ENCODE data around the gene TCEAL2. TPM values are rescaled to one million over a fixed set of nuclear protein-coding genes. Genes with fewer than 3 reads are reported as not detected.
A peak's percentile ranks its signal among the peaks of the same experiment; 100 is the strongest.
"Not testable (repeated sequence)": the region's sequence is repeated elsewhere in the genome, so short reads cannot be mapped to it uniquely, and the experiment has no call there.

The TCEAL2 gene
- not detected in 2 replicates for total RNA-seq (2014; rRNA removed; shearing (Covaris generic))

- DNase-seq (ENCODE audit: low spot score) = peak; percentile 81
- in situ Hi-C loops (cut with HindIII; ENCODE audit: low sequenced_read_pairs) = not testable (repeated sequence)
These were observed at the start of gene TCEAL2 for GRCh38 chrX:102125436-102125835. TCEAL2 (plus strand) TSS chrX:102125679; CDS start chrX:102126831, 1,152 bp downstream.

- no peak for DNase-seq (ENCODE audit: low spot score)
- in situ Hi-C loops (cut with HindIII; ENCODE audit: low sequenced_read_pairs) = no loop called here
These were observed 48.1 kb upstream of the TCEAL2 start for GRCh38 chrX:102077426-102077825.

DNA sequence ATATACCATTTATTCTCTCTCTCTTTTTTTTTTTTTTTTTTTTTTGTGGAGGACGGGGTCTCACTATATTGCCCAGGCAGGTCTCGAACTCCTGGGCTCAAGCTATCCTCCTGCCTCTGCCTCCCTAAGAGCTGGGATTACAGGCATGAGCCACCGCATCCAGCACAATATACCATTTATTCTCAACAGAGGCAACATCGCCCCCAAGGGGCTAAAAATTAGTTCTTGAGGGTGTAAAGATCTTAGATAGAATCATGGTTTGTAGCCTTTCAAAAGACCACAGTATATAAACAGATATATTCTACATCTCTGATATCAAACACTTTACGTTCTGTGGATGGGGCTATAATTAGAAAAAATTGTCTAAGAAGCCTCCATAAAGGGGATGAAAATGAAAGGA lies 39.8 kb upstream of the TCEAL2 start:
- DNase-seq (ENCODE audit: low spot score) = peak; percentile 0
- in situ Hi-C loops (cut with HindIII; ENCODE audit: low sequenced_read_pairs) = no loop called here

DNA sequence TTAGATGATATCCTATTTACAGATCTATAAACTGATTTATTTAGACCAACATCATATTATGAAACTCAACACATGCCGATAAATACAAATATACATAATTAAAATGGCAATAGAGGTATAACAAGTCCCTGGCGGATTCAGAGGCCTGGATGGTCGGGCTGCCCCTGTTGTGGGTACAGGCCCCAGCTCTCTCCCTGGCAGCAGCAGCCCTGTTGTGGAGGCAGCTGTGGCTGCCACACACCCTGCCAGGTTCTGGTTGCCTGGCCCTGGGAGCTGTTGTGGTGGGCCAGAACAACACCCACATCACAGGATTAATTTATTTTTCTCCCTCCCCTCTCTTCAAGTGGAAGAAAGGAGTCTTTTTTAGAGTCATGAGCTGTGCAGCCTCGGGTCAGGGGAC lies 12.1 kb upstream of the TCEAL2 start:
- DNase-seq (ENCODE audit: low spot score) = no peak
- in situ Hi-C loops (cut with HindIII; ENCODE audit: low sequenced_read_pairs) = no loop called here

DNA sequence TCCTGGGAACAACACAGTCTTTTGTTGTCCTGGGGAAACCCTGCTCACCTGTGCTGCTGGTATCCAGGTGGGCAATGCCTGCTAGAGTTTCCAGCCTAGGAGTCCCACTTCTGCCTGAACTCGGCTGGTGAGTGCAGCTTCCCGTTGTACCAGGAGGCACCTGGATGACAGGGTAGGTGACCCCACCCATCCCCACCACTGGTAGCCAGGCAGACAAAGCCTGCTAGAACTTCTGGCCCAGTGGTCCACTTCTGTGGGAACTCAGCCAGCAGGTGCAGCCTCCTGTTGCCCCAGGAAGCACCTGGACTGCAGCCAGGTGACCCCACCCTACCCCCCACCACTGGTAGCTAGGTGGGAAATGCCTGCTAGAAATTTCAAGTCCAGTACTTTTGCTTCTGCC lies 9.7 kb upstream of the TCEAL2 start:
- DNase-seq (ENCODE audit: low spot score) = no peak

GRCh38 chrX:102125014-102125413 lies 465 bp upstream of the TCEAL2 start:
- in situ Hi-C loops (cut with HindIII; ENCODE audit: low sequenced_read_pairs) = not testable (repeated sequence)

More for the DNA sequence above, 9.7 kb upstream of the TCEAL2 start:
- in situ Hi-C loops (cut with HindIII; ENCODE audit: low sequenced_read_pairs) = no loop called here

DNA sequence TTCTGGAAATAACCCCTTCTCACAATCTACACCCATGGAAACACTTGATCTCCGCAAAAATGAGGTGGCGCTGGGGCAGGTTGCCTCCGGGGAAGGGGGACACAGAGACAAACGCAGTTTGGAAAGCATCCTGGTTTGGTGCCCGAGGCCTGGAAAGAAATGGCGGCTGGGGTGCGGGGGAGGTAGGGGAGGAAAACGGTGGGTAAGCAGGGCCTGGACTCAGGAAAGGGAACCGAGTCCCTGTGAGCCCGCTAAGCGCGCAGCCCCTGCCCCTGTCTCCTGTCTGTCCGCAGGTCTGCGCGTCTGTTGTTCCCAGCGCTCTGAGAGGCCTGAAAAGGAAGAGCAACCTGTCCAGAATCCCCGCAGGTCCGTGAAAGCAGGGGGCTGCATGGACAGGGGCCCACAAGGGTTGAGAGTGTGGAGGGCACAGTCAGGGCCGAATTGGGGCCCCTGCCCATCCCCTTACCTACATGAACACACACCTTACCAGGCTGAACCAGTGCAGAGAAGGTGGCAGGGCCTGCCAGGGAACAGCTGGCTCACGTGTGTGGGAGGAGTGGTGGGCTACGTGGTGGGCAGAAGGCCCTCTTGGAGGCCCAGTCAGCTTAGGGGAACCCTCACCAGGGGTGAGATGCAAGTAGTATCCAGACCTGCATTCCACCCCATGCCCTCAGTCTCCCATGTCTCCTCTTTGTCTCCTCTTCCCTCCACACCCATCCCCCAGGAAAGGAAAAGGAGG lies 770 bp downstream of the TCEAL2 start:
- DNase-seq (ENCODE audit: low spot score); in situ Hi-C loops (cut with HindIII; ENCODE audit: low sequenced_read_pairs): not testable (repeated sequence)

More at GRCh38 chrX:102125014-102125413, 465 bp upstream of the TCEAL2 start:
- DNase-seq (ENCODE audit: low spot score) = not testable (repeated sequence)

DNA sequence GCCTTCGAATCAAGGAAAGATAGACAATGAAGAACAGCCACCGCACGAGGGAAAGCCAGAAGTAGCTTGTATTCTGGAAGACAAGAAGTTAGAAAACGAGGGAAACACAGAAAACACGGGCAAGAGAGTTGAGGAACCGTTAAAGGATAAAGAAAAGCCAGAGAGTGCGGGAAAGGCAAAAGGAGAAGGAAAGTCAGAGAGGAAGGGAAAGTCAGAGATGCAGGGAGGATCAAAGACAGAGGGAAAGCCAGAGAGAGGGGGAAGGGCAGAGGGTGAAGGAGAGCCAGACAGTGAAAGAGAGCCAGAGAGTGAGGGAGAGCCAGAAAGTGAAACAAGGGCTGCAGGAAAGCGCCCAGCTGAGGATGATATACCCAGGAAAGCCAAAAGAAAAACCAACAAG lies 1.4 kb downstream of the TCEAL2 start:
- DNase-seq (ENCODE audit: low spot score) = no peak
- in situ Hi-C loops (cut with HindIII; ENCODE audit: low sequenced_read_pairs) = no loop called here

- in situ Hi-C loops (cut with HindIII; ENCODE audit: low sequenced_read_pairs) = no loop called here
- peak; percentile 55 for DNase-seq (ENCODE audit: low spot score)
These were observed 4.0 kb downstream of the TCEAL2 start for GRCh38 chrX:102129473-102129872.

GRCh38 chrX:102138064-102138463 lies 12.6 kb downstream of the TCEAL2 start:
- no peak for DNase-seq (ENCODE audit: low spot score)
- in situ Hi-C loops (cut with HindIII; ENCODE audit: low sequenced_read_pairs) = no loop called here

GRCh38 chrX:102140876-102141275 lies 15.4 kb downstream of the TCEAL2 start:
- in situ Hi-C loops (cut with HindIII; ENCODE audit: low sequenced_read_pairs); DNase-seq (ENCODE audit: low spot score): not testable (repeated sequence)

GRCh38 chrX:102141631-102142030 lies 16.2 kb downstream of the TCEAL2 start:
- DNase-seq (ENCODE audit: low spot score); in situ Hi-C loops (cut with HindIII; ENCODE audit: low sequenced_read_pairs): not testable (repeated sequence)

DNA sequence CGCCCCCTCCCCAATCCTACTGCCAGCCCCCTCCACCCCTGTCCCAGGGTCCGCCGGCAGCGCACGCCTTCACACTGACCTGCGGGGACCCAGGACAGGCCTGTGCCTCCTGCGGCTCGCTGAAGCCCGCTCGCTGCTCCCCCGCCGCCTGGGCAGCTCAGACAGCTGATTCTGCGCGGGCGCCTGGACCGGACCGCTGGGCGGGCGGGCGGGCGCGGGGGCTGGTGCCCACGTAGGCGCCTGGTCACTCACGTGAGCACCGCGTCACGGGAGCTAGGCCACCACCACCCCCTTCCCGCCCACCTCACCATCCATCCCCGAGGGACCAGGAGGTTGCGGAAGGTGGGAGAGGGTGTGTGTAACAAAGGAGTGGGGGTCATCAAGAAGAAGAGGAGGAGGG lies 16.8 kb downstream of the TCEAL2 start, which contains the start of gene TCEAL6:
Gene TCEAL6, minus strand, starts transcription at position 208 of the 400 bp plus-strand sequence.
- peak; percentile 65 for DNase-seq (ENCODE audit: low spot score)
- in situ Hi-C loops (cut with HindIII; ENCODE audit: low sequenced_read_pairs) = not testable (repeated sequence)

GRCh38 chrX:102154218-102154860 lies 28.9 kb downstream of the TCEAL2 start:
- DNase-seq (ENCODE audit: low spot score) = peak; percentile 57
- in situ Hi-C loops (cut with HindIII; ENCODE audit: low sequenced_read_pairs) = no loop called here

GRCh38 chrX:102154900-102155805 lies 29.7 kb downstream of the TCEAL2 start:
- DNase-seq (ENCODE audit: low spot score) = peak; percentile 56
- in situ Hi-C loops (cut with HindIII; ENCODE audit: low sequenced_read_pairs) = no loop called here

- peak; percentile 89 for DNase-seq (ENCODE audit: low spot score)
- in situ Hi-C loops (cut with HindIII; ENCODE audit: low sequenced_read_pairs) = no loop called here
These were observed 30.3 kb downstream of the TCEAL2 start, which contains the start of gene BEX5 for GRCh38 chrX:102155806-102156179. BEX5 (minus strand) TSS chrX:102155977; CDS start chrX:102154265, 1,712 bp downstream.
